GM10248 (cell line): Measurements from ENCODE around the gene UBE2J1.

Source experiments
- CTCF ChIA-PET: fragments of 300-600 bp; sonication (Branson Sonifier 250); formaldehyde crosslinking; extraction: SDS; loops from one replicate; lab custom pipeline; 2021; ENCODE audit warnings: antibody characterized with exemption; lab: Yijun Ruan, JAX
- POLR2A ChIA-PET: fragments of 350-650 bp; sonication (Branson Sonifier 250); formaldehyde crosslinking; extraction: SDS; loops from one replicate; lab custom pipeline; 2020; ENCODE audit warnings: antibody characterized with exemption; lab: Yijun Ruan, JAX
- DNase-seq: peaks from one replicate; pipeline ENCODE4 v3.0.0; 2012; ENCODE audit errors: extremely low spot score
- CTCF ChIP-seq: IDR thresholded peaks from 2 replicates; pipeline ENCODE4 v1.5.1; 2012; ENCODE audit warnings: mild to moderate bottlenecking, low read depth; ENCODE audit errors: extremely low read depth, missing control alignments, control extremely low read depth

Gene UBE2J1

DNA sequence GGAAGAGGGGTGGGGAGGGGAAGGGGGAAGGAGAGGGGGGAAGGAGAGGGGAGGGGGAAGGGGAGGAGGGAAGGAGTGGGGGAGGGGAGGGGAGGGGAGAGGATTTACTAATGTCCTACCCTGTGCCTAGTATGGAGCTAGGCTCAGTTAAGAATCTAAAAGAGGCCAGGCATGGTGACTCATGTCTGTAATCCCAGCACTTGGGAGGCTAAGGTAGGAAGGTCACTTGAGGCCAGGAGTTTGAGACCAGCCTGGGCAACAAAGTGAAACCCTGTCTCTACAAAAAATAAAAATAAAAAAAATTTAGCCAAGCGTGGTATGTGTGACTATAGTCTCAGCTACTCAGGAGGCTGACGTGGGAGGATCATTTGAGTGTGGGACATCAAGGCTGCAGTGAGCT is 13.0 kb downstream of the UBE2J1 start:
- CTCF ChIA-PET = interaction anchor here (1.0 to 3.4 kb wide), 4 partner anchors 11 to 41 kb away, joined by 3 to 19 read pairs (median 6); partner anchors contain the start of gene UBE2J1
- DNase-seq = no peak
- POLR2A ChIA-PET = interaction anchor here (1.1 to 1.2 kb wide), 3 partner anchors 11 to 13 kb away, joined by 4 read pairs; partner anchors contain the start of gene UBE2J1
- TF ChIP-seq CTCF = no peak

DNA sequence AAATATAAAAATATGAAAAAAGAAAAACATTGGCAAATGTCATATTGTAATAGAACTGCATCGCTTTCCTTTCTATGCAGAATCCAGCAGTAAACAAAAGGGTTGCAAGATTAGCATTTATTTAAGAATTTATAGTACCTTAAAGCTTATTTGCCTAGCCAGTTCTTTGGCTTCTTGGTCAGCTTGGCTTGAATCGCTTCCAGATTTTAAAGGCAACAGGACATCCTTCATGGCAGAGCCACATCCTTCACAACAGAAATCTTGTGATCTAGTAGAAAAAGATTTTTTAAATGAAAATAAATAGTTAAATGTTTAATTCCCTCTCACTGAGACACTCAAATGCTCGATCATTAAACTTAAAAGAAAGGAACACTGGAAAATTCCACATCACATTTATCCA is 17.4 kb downstream of the UBE2J1 start:
- ChIA-PET CTCF (interaction anchor here (1.3 to 2.3 kb wide), 2 partner anchors 8 to 29 kb away, joined by 3 to 14 read pairs; no protein-coding TSS in a partner anchor), POLR2A (no interaction called here)
- no peak for TF ChIP-seq CTCF
- DNase-seq = no peak

GRCh38 chr6:89330910-89331309 is 21.6 kb downstream of the UBE2J1 start:
- DNase-seq = no peak
- no peak for TF ChIP-seq CTCF
- ChIA-PET CTCF (interaction anchor here (0.6 to 2.5 kb wide), 3 partner anchors 11 to 23 kb away, joined by 3 to 7 read pairs (median 3); no protein-coding TSS in a partner anchor), POLR2A (no interaction called here)

DNA sequence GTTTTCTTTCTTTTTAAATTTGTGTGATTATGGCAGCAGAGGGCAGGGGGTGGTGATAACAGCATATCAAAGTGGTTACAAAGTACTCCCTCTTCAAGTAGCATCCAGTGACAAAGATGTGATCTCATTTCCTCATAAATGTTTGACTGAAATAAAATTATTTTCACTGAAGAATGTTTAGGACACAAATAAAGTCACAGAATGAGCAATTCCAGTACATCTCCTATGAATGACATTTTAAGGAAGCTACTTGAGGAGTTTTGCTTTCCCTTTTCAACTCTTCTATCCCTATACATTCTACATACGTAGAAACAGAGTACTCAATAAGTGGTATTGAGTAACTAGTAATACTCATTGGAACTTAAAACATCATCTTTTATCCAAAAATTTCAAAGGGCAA is 23.5 kb downstream of the UBE2J1 start:
- no peak for DNase-seq
- ChIA-PET CTCF (interaction anchor here (0.8 to 2.5 kb wide), 6 partner anchors 9 to 47 kb away, joined by 3 to 8 read pairs (median 4); no protein-coding TSS in a partner anchor), POLR2A (no interaction called here)
- no peak for TF ChIP-seq CTCF

DNA sequence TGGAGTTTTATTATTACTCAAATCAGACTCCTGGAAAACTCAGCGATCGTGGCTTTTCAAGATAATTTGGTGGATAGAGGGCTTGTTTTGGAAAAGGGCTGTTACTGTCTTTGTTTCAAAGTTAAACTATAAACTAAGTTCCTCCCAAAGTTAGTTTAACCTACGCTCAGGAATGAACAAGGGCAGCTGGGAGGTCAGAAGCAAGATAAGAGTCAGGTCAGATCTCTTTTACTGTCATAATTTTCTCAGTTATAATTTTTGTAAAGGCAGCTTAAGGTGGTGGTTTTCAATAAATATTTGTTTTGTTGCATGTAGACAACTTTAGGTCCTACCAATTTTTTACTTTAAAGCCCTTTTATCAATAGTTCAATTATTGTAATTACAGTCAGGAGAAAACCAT is 28.2 kb downstream of the UBE2J1 start:
- TF ChIP-seq CTCF = no peak
- ChIA-PET CTCF (interaction anchor here (0.8 to 1.7 kb wide), 6 partner anchors 9 to 90 kb away, joined by 3 to 6 read pairs (median 4); partner anchors contain the start of gene GABRR2), POLR2A (no interaction called here)
- DNase-seq = no peak

GRCh38 chr6:89323511-89323971 is 29.0 kb downstream of the UBE2J1 start:
- ChIA-PET CTCF (interaction anchor here (1.0 to 1.7 kb wide), 6 partner anchors 8 to 42 kb away, joined by 3 to 6 read pairs (median 4); partner anchors contain the start of gene GABRR2), POLR2A (no interaction called here)
- DNase-seq = no peak
- TF ChIP-seq CTCF = no peak
